CD4-positive, alpha-beta T cell treated with Interleukin-1 beta for 1 hour (primary cell): Measurements from ENCODE around the gene MEAK7.

Experiments
- DNase-seq, 2 donors: peaks; one replicate each; pipeline ENCODE4 v3.0.0-alpha.2; 2020 to 2022

The MEAK7 gene

GRCh38 chr16:84486126-84486525 lies 18.3 kb downstream of the MEAK7 start:
- no peak for DNase-seq

GRCh38 chr16:84485255-84486010 lies 19.0 kb downstream of the MEAK7 start:
- no peak for DNase-seq

GRCh38 chr16:84484579-84485254 lies 19.7 kb downstream of the MEAK7 start:
- DNase-seq: no peak

- DNase-seq: no peak
These were observed 20.4 kb downstream of the MEAK7 start for GRCh38 chr16:84483882-84484565.

GRCh38 chr16:84482951-84483881 lies 21.2 kb downstream of the MEAK7 start:
- no peak for DNase-seq

GRCh38 chr16:84482001-84482891 lies 22.2 kb downstream of the MEAK7 start:
- DNase-seq: no peak

GRCh38 chr16:84481051-84481735 lies 23.3 kb downstream of the MEAK7 start:
- DNase-seq: no peak

- no peak for DNase-seq
These were observed 24.6 kb downstream of the MEAK7 start for GRCh38 chr16:84479716-84480450.

GRCh38 chr16:84478172-84478947 lies 26.1 kb downstream of the MEAK7 start:
- no peak for DNase-seq

GRCh38 chr16:84477661-84478060 lies 26.8 kb downstream of the MEAK7 start:
- no peak for DNase-seq

- DNase-seq: no peak
These were observed 28.1 kb downstream of the MEAK7 start for GRCh38 chr16:84476401-84476800.

GRCh38 chr16:84475643-84476240 lies 28.7 kb downstream of the MEAK7 start:
- DNase-seq: no peak

GRCh38 chr16:84471966-84472365 lies 32.5 kb downstream of the MEAK7 start:
- no peak for DNase-seq

- no peak for DNase-seq
These were observed 33.1 kb downstream of the MEAK7 start for GRCh38 chr16:84471316-84471715.

GRCh38 chr16:84467709-84468108 lies 36.8 kb downstream of the MEAK7 start:
- DNase-seq: no peak

- DNase-seq: no peak
These were observed 37.2 kb downstream of the MEAK7 start for GRCh38 chr16:84467256-84467655.

GRCh38 chr16:84466692-84467091 lies 37.8 kb downstream of the MEAK7 start:
- no peak for DNase-seq

GRCh38 chr16:84465154-84465553 lies 39.3 kb downstream of the MEAK7 start:
- no peak for DNase-seq

- no peak for DNase-seq
These were observed 40.3 kb downstream of the MEAK7 start for GRCh38 chr16:84464116-84464515.
